GM19238 (cell line): Measurements from ENCODE around the gene FAM135A.
"Not testable (repeated sequence)": the region's sequence is repeated elsewhere in the genome, so short reads cannot be mapped to it uniquely, and the experiment has no call there.

Experiments used
- DNase-seq: peaks from one replicate; pipeline ENCODE4 v3.0.0; 2011; ENCODE audit warnings: low spot score; ENCODE audit not compliant: insufficient read length

The FAM135A gene

GRCh38 chr6:70396163-70396562 is 17.1 kb upstream of the FAM135A start:
- DNase-seq, result no peak

GRCh38 chr6:70396796-70397729 is 16.2 kb upstream of the FAM135A start:
- DNase-seq, result no peak

- DNase-seq, result no peak
Measured at GRCh38 chr6:70398783-70399728, 14.3 kb upstream of the FAM135A start.

GRCh38 chr6:70404658-70405057 is 8.7 kb upstream of the FAM135A start:
- no peak for DNase-seq

- no peak for DNase-seq
Measured at GRCh38 chr6:70409216-70409615, 4.1 kb upstream of the FAM135A start.

- no peak for DNase-seq
Measured at GRCh38 chr6:70411542-70412251, 1.6 kb upstream of the FAM135A start.

GRCh38 chr6:70412252-70413113 is 825 bp upstream of the FAM135A start:
- no peak for DNase-seq

- no peak for DNase-seq
Measured at GRCh38 chr6:70413992-70414494, 735 bp downstream of the FAM135A start.

GRCh38 chr6:70414813-70415212 is 1.5 kb downstream of the FAM135A start:
- DNase-seq, result no peak

GRCh38 chr6:70415247-70415646 is 1.9 kb downstream of the FAM135A start:
- peak; percentile 1 for DNase-seq

GRCh38 chr6:70415660-70416059 is 2.4 kb downstream of the FAM135A start:
- no peak for DNase-seq

GRCh38 chr6:70421509-70421908 is 8.2 kb downstream of the FAM135A start:
- DNase-seq, result no peak

GRCh38 chr6:70423189-70424134 is 10.2 kb downstream of the FAM135A start:
- DNase-seq, result no peak

GRCh38 chr6:70424291-70424690 is 11.0 kb downstream of the FAM135A start:
- no peak for DNase-seq

GRCh38 chr6:70436320-70436719 is 23.0 kb downstream of the FAM135A start:
- no peak for DNase-seq

- no peak for DNase-seq
Measured at GRCh38 chr6:70445001-70445400, 31.7 kb downstream of the FAM135A start.

GRCh38 chr6:70447343-70448070 is 34.2 kb downstream of the FAM135A start:
- not testable (repeated sequence) for DNase-seq

GRCh38 chr6:70453899-70454298 is 40.6 kb downstream of the FAM135A start:
- DNase-seq, result not testable (repeated sequence)
